BLaER1 (cell line): Measurements from ENCODE around the gene LSM14A.
"Not testable (repeated sequence)": the region's sequence is repeated elsewhere in the genome, so short reads cannot be mapped to it uniquely, and the experiment has no call there.

Experiments
- H3K27ac ChIP-seq: shearing (Covaris generic); formaldehyde crosslinking; 2 replicates; pipeline ENCODE4 v1.8.1; 2022
- H3K27me3 ChIP-seq: shearing (Covaris generic); formaldehyde crosslinking; 2 replicates; pipeline ENCODE4 v1.8.1; 2022
- H3K36me3 ChIP-seq: shearing (Covaris generic); formaldehyde crosslinking; 2 replicates; pipeline ENCODE4 v1.8.1; 2022
- H3K4me1 ChIP-seq: shearing (Covaris generic); formaldehyde crosslinking; 2 replicates; pipeline ENCODE4 v1.8.1; 2022
- H3K4me2 ChIP-seq: shearing (Covaris generic); formaldehyde crosslinking; 2 replicates; pipeline ENCODE4 v1.8.1; 2022
- H3K4me3 ChIP-seq: shearing (Covaris generic); formaldehyde crosslinking; 2 replicates; pipeline ENCODE4 v1.8.1; 2022
- H3K9ac ChIP-seq: shearing (Covaris generic); formaldehyde crosslinking; 2 replicates; pipeline ENCODE4 v1.8.1; 2022
- H3K9me3 ChIP-seq: shearing (Covaris generic); formaldehyde crosslinking; 2 replicates; pipeline ENCODE4 v1.8.1; 2022
- H4K20me1 ChIP-seq: shearing (Covaris generic); formaldehyde crosslinking; 2 replicates; pipeline ENCODE4 v1.8.1; 2022
- Cebpa-rat ChIP-seq: shearing (Covaris generic); IDR thresholded peaks from 2 replicates; pipeline ENCODE4 v1.8.1; 2022

Gene LSM14A

DNA sequence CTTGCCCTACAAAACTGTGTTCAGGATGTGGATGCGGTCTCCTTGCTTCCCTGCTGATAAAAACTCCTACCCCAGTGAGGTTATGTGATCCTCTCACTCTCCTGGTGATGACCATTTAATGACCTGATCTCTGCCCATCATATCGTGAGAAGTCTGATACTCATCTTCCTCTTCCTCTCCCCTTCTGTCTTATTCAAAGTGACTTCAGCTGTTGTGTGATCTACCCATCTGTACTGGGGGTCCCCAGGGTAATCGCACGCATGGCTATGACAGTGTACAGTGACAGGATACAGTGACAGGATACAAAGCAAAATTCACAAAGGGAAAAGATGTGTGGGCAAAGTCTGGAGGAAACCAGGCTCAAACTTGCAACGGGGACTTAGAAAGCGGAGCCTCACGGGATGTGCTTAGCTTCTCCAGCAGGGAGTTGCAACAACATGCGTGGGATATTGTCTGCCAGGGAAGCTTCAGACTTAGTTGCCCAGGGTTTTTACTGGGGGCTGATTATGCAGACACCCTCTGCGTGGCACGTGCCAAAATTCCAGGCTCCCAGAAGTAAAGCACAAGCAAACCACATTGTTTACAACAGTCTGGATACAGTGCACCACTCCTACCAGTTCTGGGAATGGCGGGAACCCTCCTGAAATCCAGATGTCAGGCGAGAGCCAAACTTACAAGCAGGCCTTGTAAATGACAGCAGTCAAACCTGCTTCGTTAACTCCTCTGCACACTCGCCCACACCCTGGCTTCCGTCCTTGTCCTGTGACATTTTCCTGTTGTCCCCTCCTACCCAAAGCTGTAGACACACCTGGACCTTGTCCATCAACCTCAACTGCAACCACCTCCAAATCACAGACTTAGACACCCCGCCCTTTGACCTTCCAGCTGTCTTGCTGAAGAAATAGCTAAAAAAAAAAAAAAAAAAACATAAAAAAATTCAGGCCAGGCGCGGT, 64.0 kb downstream of the LSM14A start:
- no peak for TF ChIP-seq Cebpa-rat
- H3K9me3 ChIP-seq, result no peaks in the 10 kb centered on the region
- peaks cover 41% of the 10 kb centered on the region for H3K36me3 ChIP-seq
- no peak overlapping the region for H3K9ac ChIP-seq
- H4K20me1 ChIP-seq, result peaks cover 30% of the 10 kb centered on the region
- peaks cover 12% of the 10 kb centered on the region; the same call in 1 of the 2 replicates for H3K4me1 ChIP-seq
- no peak overlapping the region for H3K4me2 ChIP-seq
- H3K4me3 ChIP-seq, result no peak overlapping the region
- no peaks in the 10 kb centered on the region for H3K27me3 ChIP-seq
- no peak overlapping the region for H3K27ac ChIP-seq

GRCh38 chr19:34237283-34237682, 65.0 kb downstream of the LSM14A start:
- Histone ChIP-seq H3K27ac (no peak overlapping the region), H3K9ac (no peak overlapping the region), H3K4me3 (no peak overlapping the region), H3K9me3 (no peaks in the 10 kb centered on the region), H3K4me1 (peaks cover 12% of the 10 kb centered on the region; the same call in 1 of the 2 replicates), H4K20me1 (peaks cover 29% of the 10 kb centered on the region), H3K27me3 (no peaks in the 10 kb centered on the region), H3K36me3 (peaks cover 36% of the 10 kb centered on the region), H3K4me2 (no peak overlapping the region)
- no peak for TF ChIP-seq Cebpa-rat

GRCh38 chr19:34237939-34238338, 65.6 kb downstream of the LSM14A start:
- H4K20me1 ChIP-seq, result peaks cover 22% of the 10 kb centered on the region
- peaks cover 8% of the 10 kb centered on the region; the same call in 1 of the 2 replicates for H3K4me1 ChIP-seq
- no peak overlapping the region for H3K4me2 ChIP-seq
- H3K27me3 ChIP-seq, result no peaks in the 10 kb centered on the region
- no peak for TF ChIP-seq Cebpa-rat
- no peak overlapping the region for H3K27ac ChIP-seq
- H3K9ac ChIP-seq, result no peak overlapping the region
- H3K4me3 ChIP-seq, result no peak overlapping the region
- no peaks in the 10 kb centered on the region for H3K9me3 ChIP-seq
- peaks cover 30% of the 10 kb centered on the region for H3K36me3 ChIP-seq

DNA sequence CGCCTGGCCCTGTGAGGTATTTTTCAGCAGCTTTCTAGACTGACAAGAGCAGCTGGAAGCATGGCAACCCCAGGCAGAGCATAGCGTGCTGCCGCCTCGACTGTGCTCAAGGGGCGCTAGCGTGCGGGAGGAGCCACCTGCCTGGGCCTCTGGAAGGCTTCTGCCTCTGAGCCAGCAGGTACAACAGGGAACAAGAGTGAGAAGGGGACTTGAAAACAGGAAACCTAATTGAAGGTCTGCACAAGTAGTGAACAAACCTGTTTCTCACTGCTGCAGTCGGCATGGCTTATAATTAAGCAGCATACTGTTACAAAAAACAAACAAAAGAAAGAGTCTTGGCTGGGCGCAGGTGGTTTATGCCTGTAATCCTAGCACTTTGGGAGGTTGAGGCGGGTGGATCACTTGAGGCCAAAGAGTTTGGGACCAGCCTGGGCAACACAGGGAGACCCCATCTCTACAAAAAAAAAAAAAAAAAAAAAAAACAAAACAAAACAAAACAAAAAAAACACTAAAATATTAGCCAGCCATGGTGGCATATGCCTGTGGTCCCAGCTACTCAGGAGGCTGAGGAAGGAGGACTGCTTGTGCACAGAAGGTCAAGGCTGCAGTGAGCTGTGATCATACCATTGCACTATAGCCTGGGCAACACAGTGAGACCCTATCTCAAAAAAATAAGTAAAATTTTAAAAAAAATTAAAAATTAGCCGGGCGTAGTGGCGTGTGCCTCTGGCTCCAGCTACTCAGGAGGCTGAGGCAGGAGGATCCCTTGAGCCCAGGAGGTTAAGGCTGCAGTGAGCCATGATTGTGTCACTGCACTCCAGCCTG, 69.4 kb downstream of the LSM14A start:
- no peaks in the 10 kb centered on the region for H3K9me3 ChIP-seq
- no peaks in the 10 kb centered on the region for H4K20me1 ChIP-seq
- H3K36me3 ChIP-seq, result 0 out of 2 replicates have a peak, but pooled peaks cover 4% of the 10 kb centered on the region
- no peak overlapping the region for H3K4me2 ChIP-seq
- TF ChIP-seq Cebpa-rat, result no peak
- no peak overlapping the region for H3K9ac ChIP-seq
- H3K4me1 ChIP-seq, result peaks cover 17% of the 10 kb centered on the region
- H3K27ac ChIP-seq, result no peak overlapping the region
- no peaks in the 10 kb centered on the region for H3K27me3 ChIP-seq
- no peak overlapping the region for H3K4me3 ChIP-seq

DNA sequence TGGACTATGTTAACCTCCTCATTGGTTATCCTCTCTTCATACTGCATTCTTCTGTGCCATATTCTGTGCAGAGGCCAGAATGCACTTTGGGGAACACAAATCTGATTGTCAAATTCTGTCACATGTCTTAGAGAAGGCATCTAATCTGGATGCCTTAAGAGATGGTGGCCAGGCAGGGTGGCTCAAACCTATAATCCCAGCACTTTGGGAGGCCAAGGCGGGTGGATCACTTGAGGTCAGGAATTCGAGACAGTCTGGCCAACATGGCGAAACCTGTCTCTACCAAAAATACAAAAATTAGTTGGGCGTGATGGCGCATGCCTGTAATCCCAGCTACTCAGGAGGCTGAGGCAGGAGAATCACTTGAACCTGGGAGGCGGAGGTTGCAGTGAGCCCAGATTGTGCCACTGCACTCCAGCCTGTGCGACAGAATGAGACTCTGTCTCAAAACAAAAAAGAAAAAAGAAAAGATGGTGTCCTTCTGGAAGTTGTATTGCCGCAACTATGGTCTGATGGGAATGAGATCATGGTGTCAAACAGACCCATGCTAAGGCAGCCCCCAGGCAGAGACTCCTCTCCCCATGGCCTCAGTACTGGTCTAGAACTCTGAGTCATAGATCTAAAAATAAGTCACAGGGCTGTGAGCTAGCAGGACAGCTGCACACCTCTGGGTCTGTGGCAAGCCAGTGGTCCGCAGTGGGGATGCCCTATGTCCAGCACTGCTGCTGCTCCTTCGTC, 71.0 kb downstream of the LSM14A start:
- peaks cover 17% of the 10 kb centered on the region for H3K4me1 ChIP-seq
- not testable (repeated sequence) for H3K27me3 ChIP-seq, H3K36me3 ChIP-seq, H4K20me1 ChIP-seq, H3K4me2 ChIP-seq, H3K4me3 ChIP-seq, H3K9me3 ChIP-seq, H3K9ac ChIP-seq, H3K27ac ChIP-seq

- no peaks in the 10 kb centered on the region for H3K9me3 ChIP-seq
- H3K4me1 ChIP-seq, result peaks cover 17% of the 10 kb centered on the region
- H4K20me1 ChIP-seq, result no peaks in the 10 kb centered on the region
- no peak overlapping the region for H3K27ac ChIP-seq
- TF ChIP-seq Cebpa-rat, result no peak
- no peak overlapping the region for H3K4me3 ChIP-seq
- no peaks in the 10 kb centered on the region for H3K27me3 ChIP-seq
- no peak overlapping the region for H3K4me2 ChIP-seq
- H3K9ac ChIP-seq, result no peak overlapping the region
- H3K36me3 ChIP-seq, result no peaks in the 10 kb centered on the region
These were observed 71.7 kb downstream of the LSM14A start for GRCh38 chr19:34243876-34244578.

DNA sequence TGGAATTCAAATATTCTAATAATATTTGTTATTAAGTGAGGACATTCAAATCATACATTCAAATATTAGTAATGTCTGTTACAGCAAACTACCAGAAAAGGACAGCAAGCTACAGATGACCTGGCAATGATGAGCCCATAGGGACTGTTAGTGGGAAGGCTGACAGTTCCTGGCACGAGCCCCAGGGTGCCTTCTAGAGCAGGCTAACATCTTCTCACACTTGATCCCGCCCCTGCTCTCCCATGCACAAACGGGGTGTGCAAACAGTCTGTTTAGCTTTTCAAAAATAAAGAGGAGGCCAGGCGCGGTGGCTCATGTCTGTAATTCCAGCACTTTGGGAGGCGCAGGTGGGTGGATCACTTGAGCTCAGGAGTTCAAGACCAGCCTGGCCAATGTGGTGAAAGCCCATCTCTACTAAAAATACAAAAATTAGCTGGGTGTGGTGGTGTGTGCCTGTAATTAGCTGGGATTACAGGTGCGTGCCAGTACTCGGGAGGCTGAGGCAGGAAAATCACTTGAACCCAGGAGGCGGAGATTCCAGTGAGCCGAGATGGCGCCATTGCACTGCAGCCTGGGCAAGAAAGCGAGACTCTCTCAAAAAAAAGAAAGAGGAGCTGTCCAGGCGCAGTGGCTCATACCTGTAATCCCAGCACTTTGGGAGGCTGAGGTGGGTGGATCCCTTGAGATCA, 72.5 kb downstream of the LSM14A start:
- Histone ChIP-seq H3K9ac (no peak overlapping the region), H3K27me3 (no peaks in the 10 kb centered on the region), H3K4me1 (peaks cover 17% of the 10 kb centered on the region), H4K20me1 (no peaks in the 10 kb centered on the region), H3K9me3 (no peaks in the 10 kb centered on the region), H3K4me2 (no peak overlapping the region), H3K27ac (no peak overlapping the region), H3K36me3 (no peaks in the 10 kb centered on the region), H3K4me3 (no peak overlapping the region)
- no peak for TF ChIP-seq Cebpa-rat

- Histone ChIP-seq H3K36me3 (no peaks in the 10 kb centered on the region), H3K4me2 (no peak overlapping the region), H4K20me1 (no peaks in the 10 kb centered on the region), H3K9me3 (no peaks in the 10 kb centered on the region), H3K9ac (no peak overlapping the region), H3K27ac (no peak overlapping the region), H3K4me1 (peaks cover 17% of the 10 kb centered on the region), H3K27me3 (no peaks in the 10 kb centered on the region), H3K4me3 (no peak overlapping the region)
- TF ChIP-seq Cebpa-rat, result no peak
These were observed 74.0 kb downstream of the LSM14A start for GRCh38 chr19:34246340-34246739.

DNA sequence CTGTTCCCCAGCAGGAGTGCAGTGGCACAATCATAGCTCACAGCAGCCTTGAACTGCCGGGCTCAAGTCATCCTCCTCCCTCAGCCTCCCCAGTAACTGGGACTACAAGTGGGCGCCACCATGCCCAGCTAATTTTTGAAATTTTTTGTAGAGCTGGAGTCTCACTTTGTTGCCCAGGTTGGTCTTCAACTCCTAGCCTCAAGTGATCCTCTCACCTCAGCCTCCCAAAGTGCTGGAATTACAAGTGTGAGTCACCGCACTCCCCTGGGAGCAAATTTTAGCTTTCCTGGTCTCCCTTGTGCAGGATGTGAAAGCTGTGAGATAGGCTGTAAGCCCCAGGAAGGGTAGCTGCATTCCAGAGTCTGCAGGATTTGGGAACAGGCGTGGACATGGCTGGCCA, 76.6 kb downstream of the LSM14A start:
- H3K36me3 ChIP-seq, result no peaks in the 10 kb centered on the region
- no peak overlapping the region for H3K9ac ChIP-seq
- H3K27me3 ChIP-seq, result no peaks in the 10 kb centered on the region
- H4K20me1 ChIP-seq, result no peaks in the 10 kb centered on the region
- H3K9me3 ChIP-seq, result no peaks in the 10 kb centered on the region
- TF ChIP-seq Cebpa-rat, result no peak
- no peak overlapping the region for H3K27ac ChIP-seq
- no peak overlapping the region for H3K4me3 ChIP-seq
- no peak overlapping the region for H3K4me2 ChIP-seq
- H3K4me1 ChIP-seq, result peaks cover 9% of the 10 kb centered on the region

DNA sequence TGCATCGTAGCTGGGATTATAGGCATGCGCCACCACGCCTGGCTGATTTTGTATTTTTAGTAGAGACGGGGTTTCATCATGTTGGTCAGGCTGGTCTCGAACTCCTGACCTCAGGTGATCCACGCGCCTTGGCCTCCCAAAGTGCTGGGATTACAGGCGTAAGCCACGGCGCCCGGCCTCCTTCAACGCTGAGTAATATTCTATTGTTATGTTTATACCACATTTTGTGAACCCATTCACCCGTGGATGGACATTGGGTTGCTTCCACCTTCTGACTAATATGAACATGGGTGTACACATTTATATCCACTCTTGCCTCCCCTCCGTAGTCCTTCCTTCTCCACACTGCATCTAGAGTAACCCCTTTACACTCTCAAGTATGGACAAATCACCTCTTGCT, 80.9 kb downstream of the LSM14A start:
- not testable (repeated sequence) for H3K27ac ChIP-seq, H3K4me3 ChIP-seq, H3K9me3 ChIP-seq, H3K4me2 ChIP-seq, H3K9ac ChIP-seq, H3K36me3 ChIP-seq, H3K27me3 ChIP-seq
- peaks cover 24% of the 10 kb centered on the region; the same call in 1 of the 2 replicates for H4K20me1 ChIP-seq
- H3K4me1 ChIP-seq, result peaks cover 11% of the 10 kb centered on the region

- H3K9me3 ChIP-seq, H3K36me3 ChIP-seq, H3K27ac ChIP-seq, H3K27me3 ChIP-seq: not testable (repeated sequence)
- peak overlapping the region; percentile 91 for H3K4me3 ChIP-seq
- H3K9ac ChIP-seq, result 0 out of 2 replicates have a peak overlapping the region, but pooled peaks have one; percentile 76
- H3K4me1 ChIP-seq, result peaks cover 11% of the 10 kb centered on the region
- H4K20me1 ChIP-seq, result peaks cover 27% of the 10 kb centered on the region; the same call in 1 of the 2 replicates
- peak overlapping the region; percentile 83 for H3K4me2 ChIP-seq
These were observed 81.4 kb downstream of the LSM14A start for GRCh38 chr19:34253681-34254045.
